H1 (cell line): Measurements from ENCODE around the gene CH25H. TPM values are rescaled to one million over a fixed set of nuclear protein-coding genes. Genes with fewer than 3 reads are reported as not detected.

ENCODE experiments used
- CTCF ChIA-PET: fragments of 300-600 bp; sonication (Branson Sonifier 250); formaldehyde crosslinking; loops from one replicate; lab custom pipeline; 2021; ENCODE audit not compliant: partially characterized antibody; lab: Charles Lee
- POLR2A ChIA-PET: fragments of 300-600 bp; sonication (Branson Sonifier 250); formaldehyde crosslinking; loops from one replicate; lab custom pipeline; 2021; ENCODE audit warnings: inconsistent platforms; ENCODE audit not compliant: partially characterized antibody; lab: Charles Lee
- DNase-seq, 2 experiments: peaks; one replicate each; pipeline versions ENCODE4 v3.0.0 to v3.0.0-alpha.2; 2010 to 2022; ENCODE audit warnings: low spot score in 2 of 2, low read depth in 1 of 2, mixed read lengths in 1 of 2
- FAIRE-seq: peaks from 2 replicates; lab custom pipeline; 2011; peaks lifted over from hg19 to GRCh38; lab: Jason Lieb, UNC
- H2AFZ ChIP-seq: 2 replicates; pipeline ENCODE4 v1.8.1; 2012; ENCODE audit warnings: low read length, inconsistent platforms
- H2AK5ac ChIP-seq: 2 replicates; pipeline ENCODE4 v1.6.1; 2013; ENCODE audit warnings: low read depth, low read length
- H2BK120ac ChIP-seq: replicated peaks from 2 replicates; pipeline ENCODE3; 2013; ENCODE audit warnings: low read depth, low read length, inconsistent platforms
- H2BK12ac ChIP-seq: 2 replicates; pipeline ENCODE4 v1.6.1; 2013; ENCODE audit warnings: low read depth, low read length
- H2BK15ac ChIP-seq: 2 replicates; pipeline ENCODE4 v1.6.1; 2013; ENCODE audit warnings: low read length
- H2BK20ac ChIP-seq: 2 replicates; pipeline ENCODE4 v1.6.1; 2013; ENCODE audit warnings: low read length
- H2BK5ac ChIP-seq: 2 replicates; pipeline ENCODE4 v1.6.1; 2013; ENCODE audit warnings: low read depth, low read length
- H3K14ac ChIP-seq: 2 replicates; pipeline ENCODE4 v1.6.1; 2013; ENCODE audit warnings: inconsistent platforms; ENCODE audit not compliant: insufficient read length
- H3K18ac ChIP-seq: 2 replicates; pipeline ENCODE4 v1.6.1; 2013; ENCODE audit warnings: low read length; ENCODE audit errors: extremely low read depth
- H3K23ac ChIP-seq: 2 replicates; pipeline ENCODE4 v1.6.1; 2013; ENCODE audit warnings: inconsistent platforms; ENCODE audit not compliant: insufficient read length
- H3K23me2 ChIP-seq: 2 replicates; pipeline ENCODE4 v1.6.1; 2013; ENCODE audit warnings: low read depth, low read length
- H3K27ac ChIP-seq: 2 replicates; pipeline ENCODE4 v1.6.1; 2011; ENCODE audit warnings: low read depth, low read length, inconsistent platforms
- H3K27me3 ChIP-seq, 4 experiments: replicated peaks in 1 of 4; 1 replicate in 1 of 4; 2 replicates in 3 of 4; pipeline versions ENCODE4 v1.6.1 to v1.8.1; 2011 to 2013; ENCODE audit warnings: low read length in 3 of 4, mild to moderate bottlenecking in 3 of 4, inconsistent platforms in 2 of 4, mixed read lengths in 2 of 4, moderate library complexity in 1 of 4; ENCODE audit not compliant: control insufficient read depth in 3 of 4, insufficient read depth in 3 of 4; ENCODE audit errors: extremely low read depth in 1 of 4
- H3K36me3 ChIP-seq, 4 experiments: 2 replicates each; pipeline versions ENCODE4 v1.6.1 to v1.8.1; 2011 to 2013; ENCODE audit warnings: mild to moderate bottlenecking in 4 of 4, low read length in 3 of 4, moderate library complexity in 2 of 4, control low read depth in 1 of 4, inconsistent platforms in 1 of 4; ENCODE audit not compliant: insufficient read depth in 4 of 4, control insufficient read depth in 2 of 4
- H3K4ac ChIP-seq: replicated peaks from 2 replicates; pipeline ENCODE3; 2013; ENCODE audit warnings: low read length, low read depth, mixed read lengths, inconsistent platforms; ENCODE audit not compliant: insufficient read length
- H3K4me1 ChIP-seq, 4 experiments: replicated peaks in 1 of 4; 1 replicate in 1 of 4; 2 replicates in 3 of 4; pipeline versions ENCODE4 v1.6.1 to v1.8.1; 2011 to 2013; ENCODE audit warnings: low read length in 3 of 4, inconsistent platforms in 2 of 4, mixed read lengths in 1 of 4; ENCODE audit not compliant: insufficient read depth in 4 of 4, control insufficient read depth in 3 of 4
- H3K4me2 ChIP-seq, 2 experiments: 2 replicates each; pipeline versions ENCODE4 v1.6.1 to v1.8.1; 2011 to 2013; ENCODE audit warnings: low read depth in 2 of 2, low read length in 2 of 2, control low read depth in 1 of 2, inconsistent platforms in 1 of 2, mild to moderate bottlenecking in 1 of 2; ENCODE audit not compliant: insufficient read depth in 1 of 2
- H3K4me3 ChIP-seq, 4 experiments: fragments of 200-600, 300-600 bp in 1 of 4; sonication (generic), shearing (Covaris generic), sonication (Bioruptor Twin) in 1 of 4; 2 replicates each; pipeline versions ENCODE4 v1.5.1 to v1.8.1; 2011 to 2016; ENCODE audit warnings: low read length in 4 of 4, low read depth in 3 of 4, control low read depth in 2 of 4, inconsistent platforms in 2 of 4, mild to moderate bottlenecking in 2 of 4, mixed read lengths in 1 of 4, moderate library complexity in 1 of 4; ENCODE audit not compliant: insufficient read depth in 2 of 4; ENCODE audit errors: extremely low read depth in 1 of 4
- H3K56ac ChIP-seq: replicated peaks from 2 replicates; pipeline ENCODE3; 2013; ENCODE audit warnings: low read depth, mild to moderate bottlenecking, mixed read lengths, low read length, inconsistent platforms; ENCODE audit not compliant: insufficient read length
- H3K79me1 ChIP-seq: 2 replicates; pipeline ENCODE4 v1.6.1; 2013; ENCODE audit warnings: low read depth, low read length, control low read depth
- H3K79me2 ChIP-seq, 2 experiments: 2 replicates each; pipeline versions ENCODE4 v1.6.1 to v1.8.1; 2012 to 2013; ENCODE audit warnings: low read length in 2 of 2, mild to moderate bottlenecking in 2 of 2, inconsistent platforms in 1 of 2; ENCODE audit not compliant: insufficient read depth in 2 of 2, control insufficient read depth in 1 of 2
- H3K9ac ChIP-seq, 4 experiments: replicated peaks in 1 of 4; 1 replicate in 1 of 4; 2 replicates in 3 of 4; pipeline versions ENCODE4 v1.6.1 to v1.8.1; 2011 to 2013; ENCODE audit warnings: low read depth in 3 of 4, low read length in 3 of 4, control low read depth in 2 of 4, mild to moderate bottlenecking in 2 of 4, moderate library complexity in 2 of 4, inconsistent platforms in 1 of 4; ENCODE audit errors: extremely low read depth in 1 of 4
- H3K9me3 ChIP-seq, 2 experiments: 2 replicates each; pipeline versions ENCODE4 v1.6.1 to v1.8.1; 2012 to 2013; ENCODE audit warnings: mild to moderate bottlenecking in 2 of 2, moderate library complexity in 2 of 2, control low read depth in 1 of 2, inconsistent platforms in 1 of 2, low read depth in 1 of 2, low read length in 1 of 2, mixed read lengths in 1 of 2; ENCODE audit not compliant: insufficient read depth in 2 of 2
- H4K20me1 ChIP-seq, 2 experiments: replicated peaks in 1 of 2; 2 replicates each; pipeline versions ENCODE3 to v1.8.1; 2011 to 2013; ENCODE audit warnings: inconsistent platforms in 2 of 2, low read length in 2 of 2, mild to moderate bottlenecking in 1 of 2; ENCODE audit not compliant: insufficient read depth in 2 of 2, control insufficient read depth in 1 of 2
- H4K5ac ChIP-seq: 2 replicates; pipeline ENCODE4 v1.6.1; 2013; ENCODE audit warnings: low read length, low read depth, mixed read lengths, inconsistent platforms; ENCODE audit not compliant: insufficient read length
- H4K8ac ChIP-seq: 2 replicates; pipeline ENCODE4 v1.8.0; 2013; ENCODE audit warnings: mild to moderate bottlenecking, moderate library complexity, low read length, inconsistent platforms; ENCODE audit not compliant: insufficient read depth; ENCODE audit errors: extremely low read depth
- H4K91ac ChIP-seq: replicated peaks from 2 replicates; pipeline ENCODE3; 2013; ENCODE audit warnings: low read length, mixed read lengths, inconsistent platforms; ENCODE audit not compliant: insufficient read length
- PHF8 ChIP-seq: fragments of 200-600 bp; sonication (generic); conservative IDR thresholded peaks from 2 replicates; pipeline ENCODE4 v1.7.1; 2012; ENCODE audit warnings: low read depth, mild to moderate bottlenecking, inconsistent platforms, low read length, moderate library complexity
- WGBS, 2 experiments: shearing (Covaris generic) in 1 of 2; methylation state at CpG; one replicate each; pipeline versions ENCODE4 v1.1.6 to v1.1.7; 2013 to 2015; ENCODE audit warnings: low lambda C conversion rate in 2 of 2, mixed read lengths in 2 of 2, inconsistent platforms in 1 of 2, low coverage in 1 of 2, missing lambda C conversion rate in 1 of 2; ENCODE audit not compliant: insufficient replicate concordance in 2 of 2, insufficient coverage in 1 of 2, insufficient read length in 1 of 2; ENCODE audit errors: extremely low coverage in 1 of 2, missing lambda C conversion rate in 1 of 2; 5-methylcytosine and 5-hydroxymethylcytosine counted together
- polyA plus RNA-seq, 7 experiments: library from polyadenylated mRNA; depleted of rRNA in 3 of 7; stranded (reverse) in 5 of 7; unstranded in 2 of 7; fragments of >200 nt in 5 of 7; fragments of 200-250 nt in 2 of 7; gene quantifications; 1 replicate in 5 of 7; 2 replicates in 1 of 7; 4 replicates in 1 of 7; pipeline versions ENCODE4 v1.2.1 to v1.2.3, GENCODE V29; 2011 to 2013; ENCODE audit warnings: missing spikeins in 2 of 7, mixed read lengths in 2 of 7
- total RNA-seq: library from RNA; stranded (reverse); fragmentation: NEBNext Ultra II Directional; extraction: Animal tissue kit (Norgen Biotek cat#: 25700); gene quantifications from 2 replicates; pipeline ENCODE4 v1.2.1, GENCODE V29; 2021

Gene CH25H
- total and polyA plus RNA-seq, 2 of the 8 experiments (the other 6 are each of a cell fraction or from before 2014, with no cell fraction given): 0.56 to 1.3 TPM

- DNase-seq: no peak
- H3K36me3 ChIP-seq: no peaks in the 10 kb centered on the region
- no peak overlapping the region for H2BK15ac ChIP-seq
- no peaks in the 10 kb centered on the region for H3K79me1 ChIP-seq
- H4K5ac ChIP-seq: no peak overlapping the region
- H3K9ac ChIP-seq: no peak overlapping the region
- no peak overlapping the region for H3K4me3 ChIP-seq
- no peak overlapping the region for H2BK120ac ChIP-seq
- no peak overlapping the region for H3K14ac ChIP-seq
- no peak overlapping the region for H2BK5ac ChIP-seq
- no peak overlapping the region for H4K91ac ChIP-seq
- H2BK20ac ChIP-seq: no peak overlapping the region
- WGBS, 2 experiments: 89% methylated on average over 1 of the region's 1 CpG; no CpG with 5 or more reads in 1 of the 2 experiments
- ChIA-PET POLR2A (no interaction called here), CTCF (interaction anchor here (0.7 to 9.3 kb wide), 4 partner anchors 11 to 269 kb away, joined by 3 to 67 read pairs (median 8); no protein-coding TSS in a partner anchor)
- H3K4me1 ChIP-seq: peaks cover 0 to 14% (median 9%) of the 10 kb centered on the region in 4 experiments; a peak in 6 of 7 replicates
- no peak overlapping the region for H4K8ac ChIP-seq
- H3K4ac ChIP-seq: no peak overlapping the region
- H3K56ac ChIP-seq: no peak overlapping the region
- no peak overlapping the region for H3K27ac ChIP-seq
- no peaks in the 10 kb centered on the region for H4K20me1 ChIP-seq
- peaks cover 12% of the 10 kb centered on the region for H3K23me2 ChIP-seq
- no peak overlapping the region for H3K4me2 ChIP-seq
- no peak for FAIRE-seq
- 0 out of 2 replicates have a peak overlapping the region, but pooled peaks have one; percentile 9 for H2AFZ ChIP-seq
- no peaks in the 10 kb centered on the region for H3K9me3 ChIP-seq
- H2BK12ac ChIP-seq: no peak overlapping the region
- peaks cover 8 to 33% (median 27%) of the 10 kb centered on the region in 4 experiments for H3K27me3 ChIP-seq
- no peak overlapping the region for H3K23ac ChIP-seq
- no peaks in the 10 kb centered on the region for H3K79me2 ChIP-seq
- H3K18ac ChIP-seq: no peak overlapping the region
- H2AK5ac ChIP-seq: no peak overlapping the region
- no peak for TF ChIP-seq PHF8
Measured at GRCh38 chr10:89203237-89203636, 3.9 kb downstream of the CH25H start.
